GM23338 (cell line): Measurements from ENCODE around the gene NR5A2. TPM values are rescaled to one million over a fixed set of nuclear protein-coding genes. Genes with fewer than 3 reads are reported as not detected.

ENCODE experiments used
- ATAC-seq: fragments of 200-7000 bp; cut with Tn5 transposase; 3 replicates; pipeline ENCODE4 v1.9.1; 2020
- DNase-seq: peaks from one replicate; pipeline ENCODE4 v3.0.0-alpha.2; 2015; ENCODE audit warnings: low spot score
- H2AFZ ChIP-seq: fragments of 200-600 bp; sonication (generic); 2 replicates; pipeline ENCODE4 v1.8.0; 2016; ENCODE audit warnings: antibody characterized with exemption, mild to moderate bottlenecking, moderate library complexity
- H3F3A ChIP-seq: fragments of 200-600 bp; sonication (generic); replicated peaks from 2 replicates; pipeline ENCODE4 v1.8.0; 2017; ENCODE audit warnings: antibody characterized with exemption, mixed run types, low read depth
- H3K27ac ChIP-seq: fragments of 200-600 bp; sonication (generic); 2 replicates; pipeline ENCODE4 v1.6.1; 2016; ENCODE audit warnings: low read depth
- H3K27me3 ChIP-seq: fragments of 200-600 bp; sonication (generic); 2 replicates; pipeline ENCODE4 v1.8.0; 2016; ENCODE audit warnings: mild to moderate bottlenecking, mixed run types, moderate library complexity; ENCODE audit not compliant: insufficient read depth
- H3K36me3 ChIP-seq: fragments of 200-600 bp; sonication (generic); 2 replicates; pipeline ENCODE4 v1.8.0; 2016; ENCODE audit warnings: mild to moderate bottlenecking; ENCODE audit not compliant: insufficient read depth
- H3K4me1 ChIP-seq: fragments of 200-600 bp; sonication (generic); 2 replicates; pipeline ENCODE4 v1.8.0; 2016; ENCODE audit warnings: mild to moderate bottlenecking, moderate library complexity; ENCODE audit not compliant: insufficient read depth
- H3K4me2 ChIP-seq: fragments of 200-600 bp; sonication (generic); 2 replicates; pipeline ENCODE4 v1.7.1; 2017; ENCODE audit warnings: mixed run types
- H3K4me3 ChIP-seq: fragments of 200-600 bp; sonication (generic); 2 replicates; pipeline ENCODE4 v1.6.1; 2016; ENCODE audit warnings: mixed run types
- H3K79me2 ChIP-seq: fragments of 200-600 bp; sonication (generic); replicated peaks from 2 replicates; pipeline ENCODE4 v1.8.0; 2017; ENCODE audit warnings: mild to moderate bottlenecking; ENCODE audit not compliant: insufficient read depth
- H3K9me2 ChIP-seq: fragments of 200-600 bp; sonication (generic); 2 replicates; pipeline ENCODE4 v1.8.0; 2017; ENCODE audit not compliant: insufficient read depth
- H4K20me1 ChIP-seq: fragments of 200-600 bp; sonication (generic); replicated peaks from 2 replicates; pipeline ENCODE4 v1.8.0; 2017; ENCODE audit warnings: mild to moderate bottlenecking; ENCODE audit not compliant: insufficient read depth
- H3K27ac Mint-ChIP-seq: 2 replicates; pipeline ENCODE4 v1.8.0; 2020; ENCODE audit warnings: inconsistent platforms, mild to moderate bottlenecking, moderate library complexity, mixed read lengths
- H3K27me3 Mint-ChIP-seq: 3 replicates; pipeline ENCODE4 v1.8.0; 2022; ENCODE audit warnings: low read depth, mild to moderate bottlenecking, moderate library complexity, mixed read lengths, inconsistent platforms; ENCODE audit not compliant: insufficient read depth, poor library complexity
- H3K36me3 Mint-ChIP-seq: 3 replicates; pipeline ENCODE4 v1.8.0; 2021; ENCODE audit warnings: low read depth, mild to moderate bottlenecking, inconsistent platforms, moderate library complexity, mixed read lengths
- H3K4me1 Mint-ChIP-seq: 3 replicates; pipeline ENCODE4 v1.8.0; 2020; ENCODE audit warnings: mild to moderate bottlenecking, inconsistent platforms, mixed read lengths
- H3K4me3 Mint-ChIP-seq: 3 replicates; pipeline ENCODE4 v1.8.0; 2021; ENCODE audit warnings: moderate library complexity, mild to moderate bottlenecking, inconsistent platforms, mixed read lengths
- H3K9me3 Mint-ChIP-seq: 3 replicates; pipeline ENCODE4 v1.8.0; 2020; ENCODE audit warnings: moderate library complexity, mild to moderate bottlenecking, inconsistent platforms, mixed read lengths
- CTCF ChIP-seq, 2 experiments: fragments of 200-600 bp in 1 of 2; sonication (generic) in 1 of 2; conservative IDR thresholded peaks; 2 replicates each; pipeline versions ENCODE4 v1.5.1 to v1.6.1; 2016 to 2017; ENCODE audit warnings: antibody characterized with exemption in 2 of 2, low read depth in 2 of 2, mild to moderate bottlenecking in 2 of 2, moderate library complexity in 1 of 2
- EZH2 ChIP-seq: fragments of 200-600 bp; sonication (generic); IDR thresholded peaks from one replicate; pipeline ENCODE4 v1.8.0; 2017; ENCODE audit warnings: antibody characterized with exemption, mild to moderate bottlenecking, low read depth; ENCODE audit not compliant: unreplicated experiment
- JUNB ChIP-seq: IDR thresholded peaks from one replicate; pipeline ENCODE4 v1.6.1; 2016; ENCODE audit warnings: antibody characterized with exemption; ENCODE audit not compliant: unreplicated experiment
- NANOG ChIP-seq: IDR thresholded peaks from 2 replicates; pipeline ENCODE4 v1.6.1; 2016; ENCODE audit warnings: antibody characterized with exemption, borderline replicate concordance
- POLR2AphosphoS5 ChIP-seq: IDR thresholded peaks from 2 replicates; pipeline ENCODE4 v1.6.1; 2016; ENCODE audit warnings: antibody characterized with exemption, low read depth
- REST ChIP-seq: IDR thresholded peaks from one replicate; pipeline ENCODE4 v1.6.1; 2018; ENCODE audit warnings: antibody characterized with exemption; ENCODE audit not compliant: unreplicated experiment
- ZNF114 ChIP-seq: fragments of 250-450 bp; sonication (Bioruptor Pico); IDR thresholded peaks from 2 replicates; pipeline ENCODE4 v1.5.0; 2020; ENCODE audit warnings: mild to moderate bottlenecking, moderate library complexity
- ZNF331 ChIP-seq: fragments of 250-450 bp; sonication (Bioruptor Pico); IDR thresholded peaks from 2 replicates; pipeline ENCODE4 v1.5.0; 2020; ENCODE audit warnings: low read depth, mild to moderate bottlenecking, moderate library complexity
- ZNF462 ChIP-seq: fragments of 250-450 bp; sonication (Bioruptor Pico); IDR thresholded peaks from 2 replicates; pipeline ENCODE4 v1.5.0; 2020; ENCODE audit warnings: mild to moderate bottlenecking, moderate library complexity
- polyA plus RNA-seq: library from polyadenylated mRNA; unstranded; fragments of >200 nt; fragmentation: Nextera tagmentation; extraction: Ambion mirVana; gene quantifications from 2 replicates; pipeline ENCODE4 v1.2.1, GENCODE V29; 2016
- total RNA-seq: library from RNA; depleted of rRNA; stranded (reverse); fragments of >200 nt; shearing (Covaris generic); gene quantifications from 2 replicates; pipeline ENCODE4 v1.2.3, GENCODE V29; 2014

Gene NR5A2
- total and polyA plus RNA-seq, 2 experiments from 2014 or later = 4.4 to 13.1 TPM

- Mint-ChIP-seq H3K9me3 (no peaks in the 10 kb centered on the region), H3K4me1 (peaks cover 66% of the 10 kb centered on the region), H3K27ac (peak overlapping the region; percentile 71), H3K36me3 (no peaks in the 10 kb centered on the region; the same call in 2 of the 3 replicates), H3K27me3 (peaks cover 8% of the 10 kb centered on the region), H3K4me3 (peak overlapping the region; percentile 66)
- Histone ChIP-seq H3K4me2 (peak overlapping the region; percentile 61), H3F3A (peaks cover 3% of the 10 kb centered on the region; the same call in 1 of the 2 replicates), H3K4me3 (peak overlapping the region; percentile 41), H3K9me2 (no peaks in the 10 kb centered on the region), H4K20me1 (no peaks in the 10 kb centered on the region), H3K27me3 (peaks cover 10% of the 10 kb centered on the region), H3K79me2 (peaks cover 41% of the 10 kb centered on the region), H3K4me1 (peaks cover 55% of the 10 kb centered on the region), H3K36me3 (no peaks in the 10 kb centered on the region), H3K27ac (peak overlapping the region; percentile 87; the same call in 1 of the 2 replicates), H2AFZ (no peak overlapping the region)
- no peak for DNase-seq
- ATAC-seq = no peak
- TF ChIP-seq POLR2AphosphoS5 (no peak), EZH2 (no peak), ZNF114 (CRISPR knock-in tag) (no peak), REST (no peak), JUNB (no peak), NANOG (no peak)
These were observed 22.3 kb downstream of the NR5A2 start for GRCh38 chr1:200049810-200050209.

GRCh38 chr1:200051620-200052019, 24.1 kb downstream of the NR5A2 start:
- Histone ChIP-seq H3K79me2 (peaks cover 46% of the 10 kb centered on the region), H3K27ac (no peak overlapping the region), H3K27me3 (no peaks in the 10 kb centered on the region), H3F3A (peaks cover 3% of the 10 kb centered on the region; the same call in 1 of the 2 replicates), H3K4me2 (no peak overlapping the region), H3K4me1 (peaks cover 41% of the 10 kb centered on the region), H3K4me3 (no peak overlapping the region), H4K20me1 (no peaks in the 10 kb centered on the region), H3K9me2 (no peaks in the 10 kb centered on the region), H2AFZ (no peak overlapping the region), H3K36me3 (no peaks in the 10 kb centered on the region)
- no peak for DNase-seq
- Mint-ChIP-seq H3K9me3 (no peaks in the 10 kb centered on the region), H3K27ac (0 out of 2 replicates have a peak overlapping the region, but pooled peaks have one; percentile 52), H3K4me1 (peaks cover 51% of the 10 kb centered on the region), H3K4me3 (no peak overlapping the region), H3K27me3 (peaks cover 4% of the 10 kb centered on the region), H3K36me3 (no peaks in the 10 kb centered on the region; the same call in 2 of the 3 replicates)
- TF ChIP-seq ZNF331 (CRISPR knock-in tag) = no peak
- no peak for TF ChIP-seq JUNB
- TF ChIP-seq ZNF462 (CRISPR knock-in tag) = no peak
- TF ChIP-seq EZH2 = no peak
- no peak for TF ChIP-seq CTCF (conservative IDR thresholded peaks at IDR 0.05; ENCODE audit: low read depth in 2 of 2)
- no peak for ATAC-seq
